Germinal center (tissue), 1 donor: ENCODE results near the gene ATP6V1G3.
A peak's percentile ranks its signal among the peaks of the same experiment; 100 is the strongest.
"Not testable (repeated sequence)": the region's sequence is repeated elsewhere in the genome, so short reads cannot be mapped to it uniquely, and the experiment has no call there.

Source experiments
- DNase-seq: peaks from one replicate; pipeline ENCODE4 v3.0.0; 2012; ENCODE audit warnings: mixed read lengths, low spot score

Gene ATP6V1G3

GRCh38 chr1:198540580-198540979, at the start of gene ATP6V1G3:
ATP6V1G3 (minus strand) TSS chr1:198540680; CDS start chr1:198540650, 30 bp downstream.
- DNase-seq: no peak

DNA sequence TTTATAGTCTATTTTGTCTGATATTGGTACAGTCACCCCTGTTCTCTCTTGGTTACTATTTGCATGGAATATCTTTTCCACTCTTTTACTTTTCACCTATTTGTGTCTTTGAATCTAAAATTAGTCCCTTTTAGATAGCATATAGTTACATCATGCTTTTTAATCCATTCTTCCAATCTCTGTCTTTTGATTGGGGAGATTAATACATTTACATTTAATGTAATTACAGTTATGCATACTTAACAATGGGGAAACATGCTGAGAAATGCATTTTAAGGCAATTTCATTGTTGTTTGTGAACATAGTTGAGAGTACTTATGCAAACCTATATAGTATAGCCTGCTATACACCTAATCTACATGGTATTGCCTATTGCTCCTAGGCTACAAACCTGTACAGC, 48.4 kb upstream of the ATP6V1G3 start:
- no peak for DNase-seq

DNA sequence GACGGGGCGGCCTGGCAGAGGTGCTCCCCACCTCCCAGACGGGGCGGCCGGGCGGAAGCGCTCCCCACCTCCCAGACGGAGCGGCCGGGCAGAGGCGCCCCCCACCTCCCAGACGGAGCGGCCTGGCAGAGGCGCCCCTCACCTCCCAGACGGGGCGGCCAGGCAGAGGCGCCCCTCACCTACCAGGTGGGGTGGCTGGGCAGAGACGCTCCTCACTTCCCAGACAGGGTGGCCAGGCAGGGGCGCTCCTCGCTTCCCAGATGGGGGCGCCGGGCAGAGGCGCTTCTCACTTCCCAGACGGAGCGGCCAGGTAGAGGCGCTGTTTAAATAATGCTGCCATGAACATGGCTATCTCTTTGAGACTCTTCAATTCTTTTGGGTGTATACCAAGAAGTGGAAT, 43.7 kb upstream of the ATP6V1G3 start:
- no peak for DNase-seq

DNA sequence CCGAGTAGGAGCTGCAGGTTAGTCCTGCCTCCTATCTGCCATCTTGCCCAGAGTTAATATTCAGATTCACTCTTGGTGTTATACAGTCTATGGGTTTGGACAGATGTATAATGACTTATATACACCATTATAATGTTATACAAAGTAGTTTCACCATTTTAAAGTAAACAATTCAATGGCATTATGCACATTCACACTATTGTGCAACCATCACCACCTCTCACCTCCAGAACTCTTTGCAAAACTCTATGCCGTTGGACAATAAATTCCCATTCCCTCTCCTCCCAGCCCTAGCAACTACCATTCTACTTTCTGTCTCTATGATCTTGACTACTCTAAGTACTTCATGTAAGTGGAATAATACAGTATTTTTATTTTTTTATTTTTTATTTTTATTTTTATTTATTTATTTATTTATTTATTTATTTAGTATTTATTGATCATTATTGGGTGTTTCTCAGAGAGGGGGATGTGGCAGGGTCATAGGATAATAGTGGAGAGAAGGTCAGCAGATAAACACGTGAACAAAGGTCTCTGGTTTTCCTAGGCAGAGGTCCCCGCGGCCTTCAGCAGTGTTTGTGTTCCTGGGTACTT, 42.8 kb upstream of the ATP6V1G3 start:
- DNase-seq: not testable (repeated sequence)

DNA sequence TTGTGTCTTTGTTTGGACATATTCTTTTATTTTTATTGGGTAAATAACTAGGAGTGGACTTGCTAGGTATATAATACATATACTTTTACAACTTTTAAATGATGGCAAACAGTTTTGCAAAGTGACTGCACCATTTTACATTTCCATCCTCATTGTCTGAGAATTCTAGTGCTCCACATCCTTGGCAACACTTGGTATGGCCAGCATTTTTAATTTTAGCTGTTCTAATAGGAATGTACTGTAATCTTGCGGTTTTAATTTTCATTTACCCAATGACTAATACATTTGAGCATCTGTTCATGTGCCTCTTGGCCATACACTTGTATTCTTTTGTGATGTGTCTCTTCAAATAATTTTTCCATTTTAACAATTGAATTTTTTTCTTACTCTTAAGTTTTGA, 37.0 kb upstream of the ATP6V1G3 start:
- no peak for DNase-seq

- peak; percentile 29 for DNase-seq
Measured at GRCh38 chr1:198575798-198576641, 35.5 kb upstream of the ATP6V1G3 start.

GRCh38 chr1:198575292-198575691, 34.8 kb upstream of the ATP6V1G3 start:
- no peak for DNase-seq

GRCh38 chr1:198574325-198574724, 33.8 kb upstream of the ATP6V1G3 start:
- no peak for DNase-seq

- DNase-seq: no peak
Measured at GRCh38 chr1:198564716-198565115, 24.2 kb upstream of the ATP6V1G3 start.

DNA sequence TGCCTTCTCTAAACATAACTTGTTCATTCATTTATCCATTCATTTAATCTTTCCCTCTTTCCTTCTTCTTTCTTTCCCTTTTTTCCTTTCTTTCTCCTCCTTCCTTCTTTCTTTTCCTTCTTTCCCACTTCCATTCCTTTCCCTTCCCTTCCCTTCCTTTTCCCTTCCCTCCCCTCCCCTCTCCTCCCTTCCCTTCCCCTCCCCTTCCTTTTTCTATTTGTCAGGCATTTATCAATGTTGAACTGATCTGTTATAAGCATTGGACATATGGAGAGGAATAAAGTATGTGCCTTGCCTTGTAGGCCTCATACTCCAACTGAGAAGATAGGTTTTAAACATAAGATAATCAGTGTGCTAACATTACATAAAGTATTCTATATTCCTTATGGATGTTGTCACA, 23.7 kb upstream of the ATP6V1G3 start:
- no peak for DNase-seq

DNA sequence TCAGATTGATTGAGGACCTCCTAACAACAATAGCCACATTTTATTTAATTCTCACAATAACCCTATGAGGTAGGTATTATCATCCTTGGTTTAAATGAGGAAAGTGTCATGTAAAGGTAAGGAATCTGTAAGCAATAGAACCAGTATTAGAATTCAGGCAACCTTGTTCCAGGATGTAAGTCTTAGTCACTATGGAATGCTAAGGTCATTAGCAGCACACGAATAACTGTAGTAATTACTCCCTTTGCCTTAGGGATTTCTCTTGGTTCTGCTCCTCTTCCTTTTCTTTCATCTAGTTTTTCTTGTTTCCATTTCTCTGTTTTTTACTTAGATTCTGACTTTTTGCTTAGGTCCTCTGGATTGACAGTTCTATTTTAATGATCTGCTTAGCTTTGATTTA, 23.1 kb upstream of the ATP6V1G3 start:
- no peak for DNase-seq

GRCh38 chr1:198560161-198560560, 19.7 kb upstream of the ATP6V1G3 start:
- DNase-seq: no peak

DNA sequence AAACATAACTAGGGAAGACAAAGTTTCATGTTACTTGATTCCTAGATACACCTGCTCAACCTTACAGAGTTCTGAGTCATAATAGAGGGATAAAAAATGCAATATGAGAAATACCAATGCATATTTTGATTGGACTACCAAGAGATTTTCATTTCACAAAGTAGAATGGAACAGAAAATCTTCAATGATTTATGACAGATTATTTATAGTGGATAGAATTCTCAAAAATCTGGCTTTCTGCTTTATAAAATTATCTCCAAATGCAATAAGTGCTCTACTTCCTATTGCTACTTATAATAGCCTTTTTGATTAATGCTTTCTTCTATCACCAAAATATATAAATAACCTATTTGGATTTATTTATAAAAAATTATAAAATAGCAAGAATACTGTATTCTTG, 18.9 kb upstream of the ATP6V1G3 start:
- no peak for DNase-seq

DNA sequence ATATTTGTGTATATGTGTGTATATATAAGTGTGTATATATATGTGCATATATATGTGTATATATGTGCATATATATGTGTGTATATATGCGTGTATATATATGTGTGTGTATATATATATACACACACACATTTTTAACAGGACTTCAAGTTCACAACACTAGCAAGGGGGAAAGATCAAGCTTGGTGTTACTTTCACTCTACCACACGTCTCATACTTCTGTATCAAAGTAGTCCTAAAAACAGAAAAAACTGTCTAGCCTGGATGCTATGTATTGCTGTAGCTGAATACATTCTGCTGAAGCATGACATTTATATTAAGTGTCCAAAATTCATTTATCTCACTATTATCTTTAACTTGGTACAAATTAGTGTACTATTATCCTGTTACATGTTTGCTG, 17.9 kb upstream of the ATP6V1G3 start:
- DNase-seq: no peak

DNA sequence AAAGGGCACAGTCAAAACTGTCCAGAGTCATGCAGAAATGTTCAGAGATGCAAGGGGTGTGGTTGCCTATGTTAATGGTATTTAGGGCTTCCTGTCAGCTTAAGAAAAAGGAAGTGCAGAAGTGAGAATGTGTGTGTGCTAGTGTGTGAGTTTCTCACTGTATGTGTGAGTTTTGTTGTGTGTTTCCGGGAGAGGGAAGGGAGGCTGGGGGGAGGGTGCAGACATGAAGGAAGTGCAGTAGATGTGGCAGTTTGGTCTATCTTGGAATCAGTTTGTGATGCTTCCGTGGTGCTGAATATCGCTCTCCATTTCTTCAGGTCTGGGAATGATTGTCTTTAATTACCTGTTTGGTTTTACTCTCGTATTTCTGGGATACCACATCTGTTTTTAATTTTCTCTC, 16.5 kb upstream of the ATP6V1G3 start:
- peak; percentile 57 for DNase-seq

DNA sequence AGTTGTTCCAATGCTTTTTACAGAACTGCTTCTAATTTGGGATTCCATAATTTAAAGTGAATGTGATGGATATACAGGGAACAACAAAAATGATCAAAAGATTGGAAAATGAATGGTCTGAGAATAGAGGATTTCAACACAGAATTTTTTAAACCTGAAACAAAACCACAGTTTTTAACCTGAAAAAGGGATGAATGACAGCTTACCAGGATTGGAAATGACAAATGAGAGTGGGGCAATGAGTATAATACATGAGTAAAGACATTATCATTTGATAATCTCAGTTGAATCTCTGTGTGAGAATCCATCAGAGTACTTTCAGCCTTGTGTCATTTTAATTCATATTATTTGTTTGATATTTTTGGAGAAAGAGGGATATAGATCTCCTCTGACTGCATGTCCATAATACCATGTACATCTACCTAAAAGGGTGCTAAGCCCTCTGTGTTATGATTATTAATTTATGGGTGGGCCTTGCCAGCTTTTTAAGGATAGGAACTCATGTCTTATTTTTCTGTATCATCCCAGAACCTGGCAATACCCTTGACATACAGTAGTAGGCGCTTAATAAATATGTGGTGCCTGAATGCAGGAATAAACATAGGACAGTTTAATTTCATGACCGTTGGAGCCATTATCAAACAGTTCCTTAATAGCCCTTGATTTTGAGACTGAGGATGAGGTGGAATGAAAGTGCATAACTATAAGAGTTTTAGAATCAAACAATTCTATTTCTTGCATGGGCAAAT, 12.4 kb upstream of the ATP6V1G3 start:
- no peak for DNase-seq

GRCh38 chr1:198550941-198551524, 10.6 kb upstream of the ATP6V1G3 start:
- DNase-seq: no peak

- DNase-seq: peak; percentile 10
Measured at GRCh38 chr1:198549866-198550265, 9.4 kb upstream of the ATP6V1G3 start.

GRCh38 chr1:198548890-198549289, 8.4 kb upstream of the ATP6V1G3 start:
- no peak for DNase-seq

DNA sequence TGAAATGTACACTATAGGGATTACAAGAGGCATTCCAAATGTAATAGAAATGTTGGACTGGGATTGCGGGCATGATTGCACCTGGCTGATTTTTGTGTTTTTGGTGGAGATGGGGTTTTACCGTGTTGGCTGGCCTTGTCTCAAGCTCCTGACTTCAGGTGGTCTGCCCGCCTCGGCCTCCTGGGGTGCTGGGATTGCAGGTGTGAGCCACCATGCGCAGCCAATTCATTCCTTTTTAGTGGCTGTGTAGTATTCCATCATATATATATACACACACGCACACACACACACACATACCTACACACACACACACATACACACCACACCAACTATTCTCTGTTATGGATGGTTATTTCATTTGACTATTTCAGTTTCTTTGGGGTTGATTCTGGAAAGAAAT, 4.7 kb upstream of the ATP6V1G3 start:
- DNase-seq: no peak

- DNase-seq: no peak
Measured at GRCh38 chr1:198544265-198544664, 3.8 kb upstream of the ATP6V1G3 start.

DNA sequence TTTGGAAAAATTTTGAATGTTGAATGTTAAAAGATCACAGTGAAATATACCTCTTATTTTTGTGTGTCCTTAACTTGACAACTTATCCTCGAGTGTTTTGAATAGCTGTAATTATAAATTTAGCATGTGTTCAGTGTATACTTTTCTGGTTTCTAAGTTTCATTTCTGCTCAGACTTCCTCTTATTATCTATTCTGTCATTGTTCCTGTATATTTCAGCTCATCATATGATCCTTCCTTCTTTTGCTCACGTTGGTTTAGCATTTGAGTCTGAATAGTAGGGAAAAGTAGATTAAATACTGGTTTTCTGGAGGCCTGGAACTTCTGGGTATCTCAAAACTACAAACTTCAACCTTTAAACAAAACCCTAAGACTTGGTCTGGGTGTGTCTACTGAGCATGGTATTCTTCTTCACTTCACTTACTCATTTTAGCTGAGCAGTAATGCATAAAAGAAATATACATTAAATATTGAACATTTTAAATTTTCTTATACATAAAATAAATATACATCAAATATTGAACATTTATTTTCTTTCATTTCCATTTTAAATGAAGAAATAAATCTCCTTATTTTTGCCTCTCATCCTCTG, 3.3 kb upstream of the ATP6V1G3 start:
- DNase-seq: peak; percentile 26
